ENCODE data around the gene COA8. TPM values are rescaled to one million over a fixed set of nuclear protein-coding genes. Genes with fewer than 3 reads are reported as not detected.
A peak's percentile ranks its signal among the peaks of the same experiment; 100 is the strongest.

COA8 gene
- total and polyA plus RNA-seq, 10 of the 15 experiments (the other 5 are each of a cell fraction or from before 2014, with no cell fraction given): 6.1 to 69.5 (median 25.8) TPM

DNA sequence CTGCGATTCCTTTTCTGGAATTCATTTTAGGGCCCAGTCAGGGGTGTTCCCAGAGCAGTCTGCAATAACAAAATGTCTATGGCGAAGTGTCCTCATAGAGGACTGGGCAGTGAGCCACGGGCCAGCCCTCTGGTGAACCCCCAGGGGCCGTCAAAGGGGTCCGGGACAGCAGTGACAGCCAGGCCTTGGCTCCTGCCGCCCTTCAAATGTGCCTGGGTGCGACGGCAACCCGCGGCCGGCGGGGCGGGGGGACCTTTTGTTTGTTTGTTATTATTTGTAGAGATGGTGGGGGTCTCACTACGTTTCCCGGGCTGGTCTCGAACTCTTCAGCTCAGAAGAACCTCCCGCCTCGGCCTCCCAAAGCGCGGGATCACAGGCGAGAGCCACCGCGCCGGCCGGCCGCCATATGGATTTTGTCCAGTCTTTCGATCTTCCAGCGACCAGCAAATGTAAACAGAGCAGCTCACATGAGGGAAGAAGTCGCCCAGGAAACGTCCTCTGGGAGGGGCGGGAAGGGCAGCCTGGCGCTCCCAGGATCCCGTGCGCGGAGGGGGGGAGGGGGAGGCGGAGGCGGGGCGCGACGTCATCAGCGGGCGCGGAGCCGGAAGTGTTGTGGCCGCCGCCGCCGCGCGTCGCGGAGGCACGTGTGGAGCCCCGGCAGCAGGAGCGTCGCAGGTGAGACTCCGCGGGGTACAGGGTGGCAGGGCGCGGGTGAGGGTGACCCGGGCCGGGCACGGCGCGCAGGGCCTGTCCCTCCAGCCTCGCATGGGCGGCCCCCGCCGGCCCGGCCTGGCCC is 34.0 kb upstream of the COA8 start, which contains the start of gene TRMT61A (continued):
- TF ChIP-seq, protein P1, sequence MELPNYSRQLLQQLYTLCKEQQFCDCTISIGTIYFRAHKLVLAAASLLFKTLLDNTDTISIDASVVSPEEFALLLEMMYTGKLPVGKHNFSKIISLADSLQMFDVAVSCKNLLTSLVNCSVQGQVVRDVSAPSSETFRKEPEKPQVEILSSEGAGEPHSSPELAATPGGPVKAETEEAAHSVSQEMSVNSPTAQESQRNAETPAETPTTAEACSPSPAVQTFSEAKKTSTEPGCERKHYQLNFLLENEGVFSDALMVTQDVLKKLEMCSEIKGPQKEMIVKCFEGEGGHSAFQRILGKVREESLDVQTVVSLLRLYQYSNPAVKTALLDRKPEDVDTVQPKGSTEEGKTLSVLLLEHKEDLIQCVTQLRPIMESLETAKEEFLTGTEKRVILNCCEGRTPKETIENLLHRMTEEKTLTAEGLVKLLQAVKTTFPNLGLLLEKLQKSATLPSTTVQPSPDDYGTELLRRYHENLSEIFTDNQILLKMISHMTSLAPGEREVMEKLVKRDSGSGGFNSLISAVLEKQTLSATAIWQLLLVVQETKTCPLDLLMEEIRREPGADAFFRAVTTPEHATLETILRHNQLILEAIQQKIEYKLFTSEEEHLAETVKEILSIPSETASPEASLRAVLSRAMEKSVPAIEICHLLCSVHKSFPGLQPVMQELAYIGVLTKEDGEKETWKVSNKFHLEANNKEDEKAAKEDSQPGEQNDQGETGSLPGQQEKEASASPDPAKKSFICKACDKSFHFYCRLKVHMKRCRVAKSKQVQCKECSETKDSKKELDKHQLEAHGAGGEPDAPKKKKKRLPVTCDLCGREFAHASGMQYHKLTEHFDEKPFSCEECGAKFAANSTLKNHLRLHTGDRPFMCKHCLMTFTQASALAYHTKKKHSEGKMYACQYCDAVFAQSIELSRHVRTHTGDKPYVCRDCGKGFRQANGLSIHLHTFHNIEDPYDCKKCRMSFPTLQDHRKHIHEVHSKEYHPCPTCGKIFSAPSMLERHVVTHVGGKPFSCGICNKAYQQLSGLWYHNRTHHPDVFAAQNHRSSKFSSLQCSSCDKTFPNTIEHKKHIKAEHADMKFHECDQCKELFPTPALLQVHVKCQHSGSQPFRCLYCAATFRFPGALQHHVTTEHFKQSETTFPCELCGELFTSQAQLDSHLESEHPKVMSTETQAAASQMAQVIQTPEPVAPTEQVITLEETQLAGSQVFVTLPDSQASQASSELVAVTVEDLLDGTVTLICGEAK (IDR thresholded peaks at IDR 0.05; ENCODE audit: borderline replicate concordance): no peak
- TF ChIP-seq SP1 (IDR thresholded peaks at IDR 0.05; ENCODE audit: low read depth, low read length) (no peak), GABPA (IDR thresholded peaks at IDR 0.05; ENCODE audit: low read depth) (no peak), SRF (IDR thresholded peaks at IDR 0.05; ENCODE audit: low read depth in 2 of 2, low read length in 2 of 2) (peak; percentile 22 to 77; a peak in 2 of 4 replicates), DPF2 (IDR thresholded peaks at IDR 0.05) (0 out of 2 replicates have a peak, but pooled peaks have one; percentile 23), TARDBP (IDR thresholded peaks at IDR 0.05; ENCODE audit: borderline replicate concordance) (no peak), PBX3 (IDR thresholded peaks at IDR 0.05; ENCODE audit: insufficient replicate concordance, low read depth, low read length) (no peak), NKRF (conservative IDR thresholded peaks at IDR 0.05) (peak; percentile 99), SIX5 (IDR thresholded peaks at IDR 0.05; ENCODE audit: low read depth, low read length, severe bottlenecking) (peak; percentile 33), POLR2AphosphoS5 (IDR thresholded peaks at IDR 0.05; ENCODE audit: low read length) (no peak; the same call in 1 of the 2 replicates), MYC (IDR thresholded peaks at IDR 0.05; ENCODE audit: insufficient read depth, insufficient read length, insufficient replicate concordance, low read length, severe bottlenecking) (peak; percentile 73), MXI1 (IDR thresholded peaks at IDR 0.05; ENCODE audit: low read depth, low read length) (peak; percentile 99), ZNF687 (IDR thresholded peaks at IDR 0.05) (peak; percentile 69; the same call in 1 of the 2 replicates)
